ENCODE data around the gene SUV39H1.

The SUV39H1 gene

DNA sequence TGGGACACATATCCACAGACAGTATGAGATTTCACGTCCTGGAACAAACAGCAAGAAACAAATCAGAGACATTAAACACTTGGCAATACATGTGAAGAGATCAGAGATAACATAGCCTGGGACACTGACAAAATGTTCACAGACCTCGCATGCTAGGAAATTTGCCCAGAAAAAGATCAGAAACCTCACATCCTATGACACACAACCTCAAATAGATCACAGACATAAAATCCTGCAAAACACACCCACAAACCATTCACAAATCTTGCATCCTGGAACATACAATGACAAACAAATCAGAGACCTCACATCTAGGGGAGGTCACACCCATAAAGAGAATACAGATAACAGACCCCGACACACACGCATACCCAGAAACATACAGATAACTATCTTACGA lies 18.0 kb downstream of the SUV39H1 start:
- Histone ChIP-seq H3F3A (ENCODE audit: low read depth) (no peaks in the 10 kb centered on the region), H3K36me3 (ENCODE audit: insufficient read depth, low read length) (no peaks in the 10 kb centered on the region), H3K4me2 (ENCODE audit: low read depth, low read length, poor library complexity, severe bottlenecking) (no peak overlapping the region), H3K4me1 (ENCODE audit: insufficient read depth, low read length, poor library complexity, severe bottlenecking) (no peaks in the 10 kb centered on the region), H3K4me3 (ENCODE audit: low read length, poor library complexity, severe bottlenecking) (no peak overlapping the region), H4K20me1 (ENCODE audit: insufficient read depth, low read length, poor library complexity, severe bottlenecking) (no peaks in the 10 kb centered on the region), H2AFZ (ENCODE audit: low read length) (no peak overlapping the region), H3K9me3 (ENCODE audit: insufficient read depth, low read depth, low read length) (no peaks in the 10 kb centered on the region), H3K79me2 (ENCODE audit: insufficient read depth, low read length) (no peaks in the 10 kb centered on the region), H3K27me3 (ENCODE audit: insufficient read depth, low read length, poor library complexity, severe bottlenecking) (no peaks in the 10 kb centered on the region), H3K9ac (ENCODE audit: low read depth, low read length, poor library complexity, severe bottlenecking) (no peak overlapping the region), H3K9me2 (replicated peaks; ENCODE audit: low read depth, low read length) (no peaks in the 10 kb centered on the region)
- TF ChIP-seq, protein P1, sequence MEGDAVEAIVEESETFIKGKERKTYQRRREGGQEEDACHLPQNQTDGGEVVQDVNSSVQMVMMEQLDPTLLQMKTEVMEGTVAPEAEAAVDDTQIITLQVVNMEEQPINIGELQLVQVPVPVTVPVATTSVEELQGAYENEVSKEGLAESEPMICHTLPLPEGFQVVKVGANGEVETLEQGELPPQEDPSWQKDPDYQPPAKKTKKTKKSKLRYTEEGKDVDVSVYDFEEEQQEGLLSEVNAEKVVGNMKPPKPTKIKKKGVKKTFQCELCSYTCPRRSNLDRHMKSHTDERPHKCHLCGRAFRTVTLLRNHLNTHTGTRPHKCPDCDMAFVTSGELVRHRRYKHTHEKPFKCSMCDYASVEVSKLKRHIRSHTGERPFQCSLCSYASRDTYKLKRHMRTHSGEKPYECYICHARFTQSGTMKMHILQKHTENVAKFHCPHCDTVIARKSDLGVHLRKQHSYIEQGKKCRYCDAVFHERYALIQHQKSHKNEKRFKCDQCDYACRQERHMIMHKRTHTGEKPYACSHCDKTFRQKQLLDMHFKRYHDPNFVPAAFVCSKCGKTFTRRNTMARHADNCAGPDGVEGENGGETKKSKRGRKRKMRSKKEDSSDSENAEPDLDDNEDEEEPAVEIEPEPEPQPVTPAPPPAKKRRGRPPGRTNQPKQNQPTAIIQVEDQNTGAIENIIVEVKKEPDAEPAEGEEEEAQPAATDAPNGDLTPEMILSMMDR (conservative IDR thresholded peaks at IDR 0.05; ENCODE audit: low read length): no peak
- TF ChIP-seq EZH2phosphoT487 (IDR thresholded peaks at IDR 0.05; ENCODE audit: borderline replicate concordance): no peak

DNA sequence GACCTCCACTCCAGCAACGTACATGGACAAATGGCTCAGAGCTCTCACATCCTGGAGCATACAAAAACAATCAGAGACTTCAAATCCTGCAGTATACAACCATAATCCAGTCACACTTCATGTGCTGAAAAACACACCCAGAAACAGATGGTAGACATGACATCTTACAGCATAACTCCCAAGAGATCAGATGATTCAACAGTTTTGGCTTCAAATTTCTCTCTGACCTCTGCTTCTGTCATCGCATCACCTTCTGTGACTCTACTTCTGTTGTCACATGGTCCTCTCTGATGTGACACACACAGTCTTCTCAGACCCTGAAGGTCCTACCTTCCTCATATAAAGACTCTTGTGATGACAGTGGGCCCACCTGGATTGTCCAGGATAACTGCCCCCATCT lies 18.5 kb downstream of the SUV39H1 start:
- H3K36me3 ChIP-seq (ENCODE audit: insufficient read depth, low read length): no peaks in the 10 kb centered on the region
- H3K4me3 ChIP-seq (ENCODE audit: low read length, poor library complexity, severe bottlenecking): no peak overlapping the region
- H3K9ac ChIP-seq (ENCODE audit: low read depth, low read length, poor library complexity, severe bottlenecking): no peak overlapping the region
- no peak for TF ChIP-seq EZH2phosphoT487 (IDR thresholded peaks at IDR 0.05; ENCODE audit: borderline replicate concordance)
- TF ChIP-seq, protein P1 (conservative IDR thresholded peaks at IDR 0.05; ENCODE audit: low read length): no peak
- no peaks in the 10 kb centered on the region for H3K9me3 ChIP-seq (ENCODE audit: insufficient read depth, low read depth, low read length)
- H2AFZ ChIP-seq (ENCODE audit: low read length): no peak overlapping the region
- H3K27me3 ChIP-seq (ENCODE audit: insufficient read depth, low read length, poor library complexity, severe bottlenecking): no peaks in the 10 kb centered on the region
- H3K9me2 ChIP-seq (replicated peaks; ENCODE audit: low read depth, low read length): no peaks in the 10 kb centered on the region
- H3K79me2 ChIP-seq (ENCODE audit: insufficient read depth, low read length): no peaks in the 10 kb centered on the region
- H3K4me1 ChIP-seq (ENCODE audit: insufficient read depth, low read length, poor library complexity, severe bottlenecking): peaks cover under 1% of the 10 kb centered on the region
- H3K4me2 ChIP-seq (ENCODE audit: low read depth, low read length, poor library complexity, severe bottlenecking): no peak overlapping the region
- no peaks in the 10 kb centered on the region for H3F3A ChIP-seq (ENCODE audit: low read depth)
- H4K20me1 ChIP-seq (ENCODE audit: insufficient read depth, low read length, poor library complexity, severe bottlenecking): no peaks in the 10 kb centered on the region

DNA sequence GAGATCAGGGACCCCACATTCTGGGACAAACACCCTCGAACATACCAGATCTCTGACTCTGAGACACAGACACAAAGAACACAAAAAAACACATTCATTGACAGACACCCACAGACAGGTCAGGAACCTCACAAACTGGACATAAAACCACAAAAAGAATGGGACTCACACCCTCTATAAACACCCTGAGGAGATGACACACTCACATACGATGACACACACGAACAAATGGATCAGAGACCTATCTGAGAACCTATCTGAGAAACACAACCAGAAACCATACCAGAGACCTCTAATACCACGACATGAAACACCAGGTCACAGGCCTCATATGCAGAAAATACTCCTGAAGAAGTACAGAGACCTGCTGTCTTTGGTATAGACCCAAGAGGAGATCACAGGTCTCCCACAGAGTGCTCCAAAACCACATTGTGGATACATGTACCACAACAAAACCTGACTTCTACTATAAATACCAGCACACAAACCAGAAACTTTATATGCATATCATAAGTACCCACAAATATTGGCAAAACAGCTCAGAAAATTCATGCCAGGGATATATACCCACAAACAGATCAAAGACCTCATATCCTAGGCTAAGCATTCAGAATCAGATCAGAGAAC lies 19.5 kb downstream of the SUV39H1 start:
- Histone ChIP-seq H3K27me3 (ENCODE audit: insufficient read depth, low read length, poor library complexity, severe bottlenecking) (no peaks in the 10 kb centered on the region), H4K20me1 (ENCODE audit: insufficient read depth, low read length, poor library complexity, severe bottlenecking) (no peaks in the 10 kb centered on the region), H3K36me3 (ENCODE audit: insufficient read depth, low read length) (no peaks in the 10 kb centered on the region), H3K9ac (ENCODE audit: low read depth, low read length, poor library complexity, severe bottlenecking) (no peak overlapping the region), H3K79me2 (ENCODE audit: insufficient read depth, low read length) (no peaks in the 10 kb centered on the region), H3F3A (ENCODE audit: low read depth) (no peaks in the 10 kb centered on the region), H3K4me1 (ENCODE audit: insufficient read depth, low read length, poor library complexity, severe bottlenecking) (peaks cover 5% of the 10 kb centered on the region), H2AFZ (ENCODE audit: low read length) (no peak overlapping the region), H3K9me3 (ENCODE audit: insufficient read depth, low read depth, low read length) (no peaks in the 10 kb centered on the region), H3K4me3 (ENCODE audit: low read length, poor library complexity, severe bottlenecking) (no peak overlapping the region), H3K9me2 (replicated peaks; ENCODE audit: low read depth, low read length) (no peaks in the 10 kb centered on the region), H3K4me2 (ENCODE audit: low read depth, low read length, poor library complexity, severe bottlenecking) (no peak overlapping the region)
- no peak for TF ChIP-seq EZH2phosphoT487 (IDR thresholded peaks at IDR 0.05; ENCODE audit: borderline replicate concordance)
- TF ChIP-seq, protein P1 (conservative IDR thresholded peaks at IDR 0.05; ENCODE audit: low read length): no peak
